A549 treated with AZD9567 at 1 μM for 4 hours (cell line): ENCODE results near the gene KLHL30. TPM values are rescaled to one million over a fixed set of nuclear protein-coding genes. Genes with fewer than 3 reads are reported as not detected.

Source experiments
- total RNA-seq: library from RNA; stranded (reverse); fragments of 200-300 nt; extraction: Qiagen RNA extraction; gene quantifications from 5 replicates; pipeline ENCODE4 v1.2.3, GENCODE V29; 2022; ENCODE audit not compliant: insufficient read depth

The KLHL30 gene, protein sequence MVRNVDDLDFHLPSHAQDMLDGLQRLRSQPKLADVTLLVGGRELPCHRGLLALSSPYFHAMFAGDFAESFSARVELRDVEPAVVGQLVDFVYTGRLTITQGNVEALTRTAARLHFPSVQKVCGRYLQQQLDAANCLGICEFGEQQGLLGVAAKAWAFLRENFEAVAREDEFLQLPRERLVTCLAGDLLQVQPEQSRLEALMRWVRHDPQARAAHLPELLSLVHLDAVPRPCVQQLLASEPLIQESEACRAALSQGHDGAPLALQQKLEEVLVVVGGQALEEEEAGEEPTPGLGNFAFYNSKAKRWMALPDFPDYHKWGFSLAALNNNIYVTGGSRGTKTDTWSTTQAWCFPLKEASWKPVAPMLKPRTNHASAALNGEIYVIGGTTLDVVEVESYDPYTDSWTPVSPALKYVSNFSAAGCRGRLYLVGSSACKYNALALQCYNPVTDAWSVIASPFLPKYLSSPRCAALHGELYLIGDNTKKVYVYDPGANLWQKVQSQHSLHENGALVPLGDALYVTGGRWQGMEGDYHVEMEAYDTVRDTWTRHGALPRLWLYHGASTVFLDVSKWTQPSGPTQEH
- 0.09 to 0.13 TPM (median 0.11 TPM) in 4 of 5 replicates, not detected in the other for total RNA-seq

DNA sequence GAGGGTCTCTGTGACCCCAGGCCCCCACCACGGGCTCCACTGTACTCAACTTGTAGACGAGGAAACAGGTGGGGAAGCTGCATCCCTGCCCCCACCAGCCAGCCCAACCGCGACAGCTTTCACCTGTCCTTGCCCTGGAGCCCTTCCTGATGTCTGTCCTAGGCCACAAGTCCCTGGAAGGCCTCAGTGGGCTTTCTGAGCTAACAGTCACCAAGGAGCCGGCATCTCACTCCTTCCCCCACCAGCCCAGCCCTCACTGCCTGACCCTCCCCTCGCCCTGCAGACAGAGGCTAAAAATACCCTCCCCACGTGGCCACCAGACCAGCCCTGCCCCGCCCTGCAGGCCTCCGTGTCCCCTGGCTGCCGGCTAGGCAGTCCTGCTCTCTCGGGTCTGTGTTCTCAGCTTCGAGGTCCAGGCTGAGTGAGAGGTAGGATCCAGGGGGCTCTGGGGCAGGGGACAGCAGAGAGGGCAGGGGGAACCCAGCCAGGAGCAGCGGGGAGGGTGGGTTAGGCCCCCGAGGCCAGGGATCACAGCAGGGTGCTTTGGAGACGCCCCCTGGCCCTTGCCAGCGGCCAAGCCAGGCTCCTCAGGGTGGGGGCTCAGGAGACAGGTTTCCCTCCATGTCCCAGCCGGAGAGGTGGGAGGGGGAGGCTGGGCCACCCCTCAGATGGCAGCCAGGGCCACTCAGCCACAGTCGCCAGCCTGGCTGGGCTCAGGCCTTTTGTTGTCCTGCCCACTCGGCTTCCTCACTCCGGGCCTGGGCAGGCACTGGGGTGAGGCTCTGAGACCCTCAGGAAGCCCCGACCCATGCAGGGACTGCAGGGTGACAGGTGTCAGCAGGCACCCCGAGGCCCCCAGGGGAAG lies at the start of gene KLHL30:
Gene KLHL30, plus strand, starts transcription at position 338 of the 865 bp plus-strand sequence. CDS start 2,087 bp downstream, outside the sequence.

DNA sequence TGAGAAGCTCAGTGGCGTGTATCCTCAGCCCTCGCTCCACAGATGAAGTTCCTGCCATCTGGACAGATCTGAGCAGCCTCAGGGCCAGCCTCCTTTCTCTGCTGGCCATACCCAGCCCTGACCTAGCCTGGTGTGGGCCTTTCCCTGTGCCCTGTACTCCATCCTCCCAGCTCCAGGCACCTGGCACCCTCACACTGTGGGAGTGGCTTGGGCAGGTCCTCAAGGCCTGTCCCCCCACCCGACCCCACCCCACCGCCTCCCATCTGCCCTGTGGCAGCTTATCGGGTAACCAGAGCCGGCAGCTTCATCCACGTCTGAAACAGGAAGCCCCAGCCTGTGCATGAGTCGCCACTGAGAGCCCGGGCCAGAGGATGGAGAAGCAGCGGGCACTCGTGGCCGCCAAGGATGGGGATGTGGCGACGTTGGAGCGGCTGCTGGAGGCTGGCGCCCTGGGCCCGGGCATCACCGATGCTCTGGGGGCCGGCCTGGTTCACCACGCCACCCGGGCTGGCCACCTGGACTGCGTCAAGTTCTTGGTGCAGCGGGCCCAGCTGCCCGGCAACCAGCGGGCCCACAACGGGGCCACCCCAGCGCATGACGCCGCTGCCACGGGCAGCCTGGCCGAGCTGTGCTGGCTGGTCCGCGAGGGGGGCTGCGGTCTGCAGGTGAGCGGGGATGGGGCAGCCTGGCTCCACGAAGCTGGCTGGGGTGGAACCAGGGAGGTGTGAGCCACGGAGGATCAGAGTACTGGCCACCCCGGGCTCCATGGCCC lies 38.2 kb upstream of the KLHL30 start, which contains the start of gene ESPNL:
Gene ESPNL, plus strand, starts transcription at position 292 of the 772 bp plus-strand sequence. Its CDS starts 80 bp downstream, at position 372.

DNA sequence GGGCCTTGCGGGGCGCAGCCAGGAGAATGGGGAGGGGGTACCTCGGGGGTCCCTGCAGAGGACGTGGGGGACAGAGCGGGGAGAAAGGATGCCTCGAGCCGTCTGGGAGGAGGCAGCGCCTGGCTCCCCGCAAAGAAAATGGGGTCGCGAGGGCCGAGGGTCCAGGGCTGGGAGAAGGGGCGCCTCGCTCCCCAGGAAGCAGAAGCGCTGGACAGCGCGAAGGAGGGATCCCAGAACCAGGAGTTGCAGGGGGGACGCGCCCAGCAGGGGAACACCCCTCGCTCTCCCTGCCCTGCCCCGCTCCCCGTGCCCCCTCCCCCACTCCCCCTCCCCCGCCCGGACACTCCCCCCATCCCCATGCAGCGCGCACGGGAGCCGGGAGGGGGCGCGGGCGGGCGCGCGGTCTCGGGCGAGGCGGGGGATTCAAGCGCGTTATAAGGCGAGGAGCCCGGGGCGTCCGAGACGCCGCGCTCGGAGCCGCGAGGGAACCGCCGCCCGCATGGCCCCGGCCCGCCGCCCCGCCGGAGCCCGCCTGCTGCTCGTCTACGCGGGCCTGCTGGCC lies 20.1 kb downstream of the KLHL30 start, which contains the start of gene ERFE:
Gene ERFE, plus strand, starts transcription at position 462 of the 562 bp plus-strand sequence. Its CDS starts 38 bp downstream, at position 500.

Other genes with a start within 250 kb of the KLHL30 start
- gene UBE2F, start 171.7 kb upstream of the KLHL30 start, total RNA-seq: 40.4 to 58.2 TPM (median 52.6 TPM) in 5 replicates
- 19.5 to 40.0 TPM (median 20.9 TPM) in 5 replicates for gene SCLY, start 77.7 kb upstream of the KLHL30 start, total RNA-seq
- 0.11 to 0.23 TPM (median 0.16 TPM) in 4 of 5 replicates, not detected in the other for gene ESPNL, start 38.3 kb upstream of the KLHL30 start, total RNA-seq
- 7.5 to 13.6 TPM (median 8.5 TPM) in 5 replicates for gene ERFE, start 20.3 kb downstream of the KLHL30 start, total RNA-seq
- 39.6 to 44.0 TPM (median 43.2 TPM) in 5 replicates for gene ILKAP, start 65.0 kb downstream of the KLHL30 start, total RNA-seq
- 14.2 to 17.4 TPM (median 16.4 TPM) in 5 replicates for gene HES6, start 101.4 kb downstream of the KLHL30 start, total RNA-seq
- 4.5 to 6.0 TPM (median 5.2 TPM) in 5 replicates for gene PER2, start 149.9 kb downstream of the KLHL30 start, total RNA-seq
- 12.2 to 17.4 TPM (median 14.1 TPM) in 5 replicates for gene TRAF3IP1, start 181.8 kb downstream of the KLHL30 start, total RNA-seq